GM19035 (cell line): ENCODE data around the gene EEF1B2.
A peak's percentile ranks its signal among the peaks of the same experiment; 100 is the strongest.
"Not testable (repeated sequence)": the region's sequence is repeated elsewhere in the genome, so short reads cannot be mapped to it uniquely, and the experiment has no call there.

Experiments used
- ATAC-seq: cut with Tn5 transposase; IDR thresholded peaks from one replicate; pipeline ENCODE4 v1.9.1; 2021; ENCODE audit not compliant: unreplicated experiment

Gene EEF1B2

GRCh38 chr2:206159346-206160124 is at the start of gene EEF1B2, which contains the start of gene NDUFS1:
TSS of gene EEF1B2 (plus strand) at chr2:206159895. CDS start at chr2:206159980, 85 bp downstream.
TSS of gene NDUFS1 (minus strand) at chr2:206159444. CDS start at chr2:206153678, 5,766 bp downstream.
- ATAC-seq: peak; percentile 91

GRCh38 chr2:206112108-206112507 is 47.6 kb upstream of the EEF1B2 start:
- ATAC-seq: no peak

- no peak for ATAC-seq
These were observed 46.7 kb upstream of the EEF1B2 start for GRCh38 chr2:206112846-206113547.

- ATAC-seq: no peak
These were observed 44.6 kb upstream of the EEF1B2 start for GRCh38 chr2:206115026-206115578.

GRCh38 chr2:206116278-206116677 is 43.4 kb upstream of the EEF1B2 start:
- no peak for ATAC-seq

- ATAC-seq: not testable (repeated sequence)
These were observed 37.1 kb upstream of the EEF1B2 start for GRCh38 chr2:206122569-206122968.

- no peak for ATAC-seq
These were observed 33.8 kb upstream of the EEF1B2 start for GRCh38 chr2:206125901-206126300.

GRCh38 chr2:206127656-206128055 is 32.0 kb upstream of the EEF1B2 start:
- no peak for ATAC-seq

GRCh38 chr2:206143451-206143850 is 16.2 kb upstream of the EEF1B2 start:
- ATAC-seq: no peak

- no peak for ATAC-seq
These were observed 15.3 kb upstream of the EEF1B2 start for GRCh38 chr2:206144383-206144782.

GRCh38 chr2:206145665-206146064 is 14.0 kb upstream of the EEF1B2 start:
- no peak for ATAC-seq

GRCh38 chr2:206149330-206149729 is 10.4 kb upstream of the EEF1B2 start:
- no peak for ATAC-seq

GRCh38 chr2:206150168-206150567 is 9.5 kb upstream of the EEF1B2 start:
- ATAC-seq: no peak

- no peak for ATAC-seq
These were observed 9.1 kb upstream of the EEF1B2 start for GRCh38 chr2:206150631-206151030.

- ATAC-seq: no peak
These were observed 5.5 kb upstream of the EEF1B2 start for GRCh38 chr2:206154197-206154596.

GRCh38 chr2:206157014-206157413 is 2.7 kb upstream of the EEF1B2 start:
- not testable (repeated sequence) for ATAC-seq

- peak; percentile 14 for ATAC-seq
These were observed 941 bp upstream of the EEF1B2 start for GRCh38 chr2:206158563-206159345.

- peak; percentile 50 for ATAC-seq
These were observed 571 bp downstream of the EEF1B2 start for GRCh38 chr2:206160125-206160806.

GRCh38 chr2:206160807-206161179 is 1.1 kb downstream of the EEF1B2 start:
- no peak for ATAC-seq

- ATAC-seq: not testable (repeated sequence)
These were observed 2.7 kb downstream of the EEF1B2 start for GRCh38 chr2:206162401-206162800.
